ENCODE results near the gene ALKAL2. TPM values are rescaled to one million over a fixed set of nuclear protein-coding genes. Genes with fewer than 3 reads are reported as not detected.

The ALKAL2 gene
- total RNA-seq, 1 donor from 2014 or later, result 1.5 TPM

DNA sequence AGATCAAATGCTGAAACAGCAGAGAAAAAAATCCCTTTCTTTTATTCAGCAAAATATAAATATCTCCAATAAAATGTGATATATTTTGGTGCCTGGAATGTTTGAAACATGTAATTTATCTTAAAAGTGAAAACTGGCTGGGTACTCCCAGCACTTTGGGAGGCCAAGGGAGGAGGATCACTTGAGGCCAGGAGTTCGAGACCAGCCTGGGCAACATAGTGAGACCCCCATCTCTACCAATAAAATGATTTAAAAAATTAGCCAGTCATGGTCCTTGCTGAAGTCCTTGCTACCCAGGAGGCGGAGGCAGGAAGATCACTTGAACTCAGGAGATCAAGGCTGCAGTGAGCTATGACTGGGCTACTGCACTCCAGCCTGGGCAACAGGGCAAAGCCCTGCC is 32.7 kb downstream of the ALKAL2 start:
- no peaks in the 10 kb centered on the region for H3K4me1 ChIP-seq (ENCODE audit: insufficient read depth, low read length)
- no peak overlapping the region for H2AFZ ChIP-seq (ENCODE audit: low read depth, low read length)
- Mint-ChIP-seq H3K36me3 (ENCODE audit: low read depth, unreplicated experiment) (peaks cover 10% of the 10 kb centered on the region), H3K4me1 (ENCODE audit: low read depth, unreplicated experiment) (no peaks in the 10 kb centered on the region), H3K27ac (ENCODE audit: unreplicated experiment) (no peak overlapping the region), H3K27me3 (ENCODE audit: low read depth, unreplicated experiment) (no peaks in the 10 kb centered on the region), H3K9me3 (ENCODE audit: unreplicated experiment) (peaks cover 13% of the 10 kb centered on the region), H3K4me3 (ENCODE audit: unreplicated experiment) (no peak overlapping the region)
- H3K4me3 ChIP-seq (ENCODE audit: insufficient read depth, low read depth, low read length), result no peak overlapping the region
- H3K27me3 ChIP-seq (ENCODE audit: insufficient read depth, low read length), result no peaks in the 10 kb centered on the region
- H3K27ac ChIP-seq (ENCODE audit: low read depth, low read length), result no peak overlapping the region
- no peak for TF ChIP-seq EZH2 (IDR thresholded peaks at IDR 0.05; ENCODE audit: insufficient read depth, low read length)
- TF ChIP-seq, protein P1, sequence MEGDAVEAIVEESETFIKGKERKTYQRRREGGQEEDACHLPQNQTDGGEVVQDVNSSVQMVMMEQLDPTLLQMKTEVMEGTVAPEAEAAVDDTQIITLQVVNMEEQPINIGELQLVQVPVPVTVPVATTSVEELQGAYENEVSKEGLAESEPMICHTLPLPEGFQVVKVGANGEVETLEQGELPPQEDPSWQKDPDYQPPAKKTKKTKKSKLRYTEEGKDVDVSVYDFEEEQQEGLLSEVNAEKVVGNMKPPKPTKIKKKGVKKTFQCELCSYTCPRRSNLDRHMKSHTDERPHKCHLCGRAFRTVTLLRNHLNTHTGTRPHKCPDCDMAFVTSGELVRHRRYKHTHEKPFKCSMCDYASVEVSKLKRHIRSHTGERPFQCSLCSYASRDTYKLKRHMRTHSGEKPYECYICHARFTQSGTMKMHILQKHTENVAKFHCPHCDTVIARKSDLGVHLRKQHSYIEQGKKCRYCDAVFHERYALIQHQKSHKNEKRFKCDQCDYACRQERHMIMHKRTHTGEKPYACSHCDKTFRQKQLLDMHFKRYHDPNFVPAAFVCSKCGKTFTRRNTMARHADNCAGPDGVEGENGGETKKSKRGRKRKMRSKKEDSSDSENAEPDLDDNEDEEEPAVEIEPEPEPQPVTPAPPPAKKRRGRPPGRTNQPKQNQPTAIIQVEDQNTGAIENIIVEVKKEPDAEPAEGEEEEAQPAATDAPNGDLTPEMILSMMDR (IDR thresholded peaks at IDR 0.05; ENCODE audit: insufficient read depth, low read depth, low read length), result no peak
- FAIRE-seq, result no peak
- H4K20me1 ChIP-seq (ENCODE audit: insufficient read depth, low read length), result no peaks in the 10 kb centered on the region
- H3K4me2 ChIP-seq (ENCODE audit: low read length), result no peak overlapping the region
- no peak for DNase-seq (ENCODE audit: low read depth)
- peaks cover 6% of the 10 kb centered on the region for H3K9me3 ChIP-seq (ENCODE audit: insufficient read depth, low read depth, low read length)
- H3K79me2 ChIP-seq (ENCODE audit: insufficient read depth, low read length), result no peaks in the 10 kb centered on the region
- no peaks in the 10 kb centered on the region for H3K36me3 ChIP-seq (ENCODE audit: insufficient read depth, low read length)
- H3K9ac ChIP-seq (ENCODE audit: low read length), result no peak overlapping the region

DNA sequence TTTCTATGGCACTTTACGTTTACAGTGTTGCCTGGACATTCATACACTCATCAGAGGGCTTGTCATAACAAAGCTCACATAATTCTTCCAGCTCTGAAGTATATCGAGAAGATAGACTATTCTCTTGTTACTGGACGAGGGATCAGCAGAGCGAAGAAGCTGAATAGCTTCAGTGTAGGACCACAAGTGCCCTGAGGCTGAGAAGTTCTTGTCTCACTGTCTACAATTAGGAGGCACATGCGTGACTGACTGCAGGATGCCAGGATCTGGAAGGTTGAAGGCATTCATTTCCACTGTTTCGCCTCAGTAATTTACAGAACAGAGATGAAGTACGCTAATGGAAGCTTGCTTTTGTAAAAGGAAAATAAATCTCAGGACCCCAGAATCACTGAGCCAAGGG is 33.6 kb downstream of the ALKAL2 start:
- DNase-seq (ENCODE audit: low read depth), result no peak
- H3K9ac ChIP-seq (ENCODE audit: low read length), result no peak overlapping the region
- TF ChIP-seq, protein P1 (IDR thresholded peaks at IDR 0.05; ENCODE audit: insufficient read depth, low read depth, low read length), result no peak
- TF ChIP-seq EZH2 (IDR thresholded peaks at IDR 0.05; ENCODE audit: insufficient read depth, low read length), result no peak
- no peaks in the 10 kb centered on the region for H3K36me3 ChIP-seq (ENCODE audit: insufficient read depth, low read length)
- H3K27ac ChIP-seq (ENCODE audit: low read depth, low read length), result no peak overlapping the region
- H2AFZ ChIP-seq (ENCODE audit: low read depth, low read length), result no peak overlapping the region
- Mint-ChIP-seq H3K27me3 (ENCODE audit: low read depth, unreplicated experiment) (no peaks in the 10 kb centered on the region), H3K4me3 (ENCODE audit: unreplicated experiment) (no peak overlapping the region), H3K36me3 (ENCODE audit: low read depth, unreplicated experiment) (peaks cover 10% of the 10 kb centered on the region), H3K27ac (ENCODE audit: unreplicated experiment) (no peak overlapping the region), H3K4me1 (ENCODE audit: low read depth, unreplicated experiment) (no peaks in the 10 kb centered on the region), H3K9me3 (ENCODE audit: unreplicated experiment) (peaks cover 13% of the 10 kb centered on the region)
- H3K4me1 ChIP-seq (ENCODE audit: insufficient read depth, low read length), result no peaks in the 10 kb centered on the region
- no peaks in the 10 kb centered on the region for H3K79me2 ChIP-seq (ENCODE audit: insufficient read depth, low read length)
- no peaks in the 10 kb centered on the region for H4K20me1 ChIP-seq (ENCODE audit: insufficient read depth, low read length)
- no peak overlapping the region for H3K4me3 ChIP-seq (ENCODE audit: insufficient read depth, low read depth, low read length)
- FAIRE-seq, result no peak
- no peaks in the 10 kb centered on the region for H3K27me3 ChIP-seq (ENCODE audit: insufficient read depth, low read length)
- no peak overlapping the region for H3K4me2 ChIP-seq (ENCODE audit: low read length)
- H3K9me3 ChIP-seq (ENCODE audit: insufficient read depth, low read depth, low read length), result peaks cover 6% of the 10 kb centered on the region

DNA sequence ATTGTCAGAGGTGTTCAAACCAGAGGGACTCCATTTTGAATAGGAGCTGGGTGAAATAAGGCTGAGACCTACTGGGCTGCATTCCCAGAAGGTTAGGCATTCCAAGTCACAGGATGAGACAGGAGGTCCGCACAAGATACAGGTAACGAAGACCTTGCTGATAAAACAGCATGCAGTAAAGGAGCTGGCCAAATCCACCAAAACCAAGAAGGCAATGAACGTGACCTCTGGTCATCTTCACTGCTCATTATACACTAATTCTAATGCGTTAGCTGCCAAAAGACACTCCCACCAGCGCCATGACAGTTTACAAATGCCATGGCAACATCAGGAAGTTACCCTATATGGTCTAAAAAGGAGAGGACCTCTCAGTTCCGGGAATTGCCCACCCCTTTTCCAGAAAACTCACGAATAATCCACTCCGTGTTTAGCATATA is 34.7 kb downstream of the ALKAL2 start:
- Histone ChIP-seq H3K9me3 (ENCODE audit: insufficient read depth, low read depth, low read length) (peaks cover 6% of the 10 kb centered on the region), H3K4me1 (ENCODE audit: insufficient read depth, low read length) (no peaks in the 10 kb centered on the region), H3K4me3 (ENCODE audit: insufficient read depth, low read depth, low read length) (no peak overlapping the region), H3K27me3 (ENCODE audit: insufficient read depth, low read length) (no peaks in the 10 kb centered on the region), H4K20me1 (ENCODE audit: insufficient read depth, low read length) (no peaks in the 10 kb centered on the region), H2AFZ (ENCODE audit: low read depth, low read length) (no peak overlapping the region), H3K79me2 (ENCODE audit: insufficient read depth, low read length) (no peaks in the 10 kb centered on the region), H3K4me2 (ENCODE audit: low read length) (no peak overlapping the region), H3K36me3 (ENCODE audit: insufficient read depth, low read length) (no peaks in the 10 kb centered on the region), H3K27ac (ENCODE audit: low read depth, low read length) (no peak overlapping the region), H3K9ac (ENCODE audit: low read length) (no peak overlapping the region)
- TF ChIP-seq, protein P1 (IDR thresholded peaks at IDR 0.05; ENCODE audit: insufficient read depth, low read depth, low read length), result no peak
- no peak for TF ChIP-seq EZH2 (IDR thresholded peaks at IDR 0.05; ENCODE audit: insufficient read depth, low read length)
- no peak overlapping the region for H3K27ac Mint-ChIP-seq (ENCODE audit: unreplicated experiment)
- H3K4me1 Mint-ChIP-seq (ENCODE audit: low read depth, unreplicated experiment), result no peaks in the 10 kb centered on the region
- no peak for DNase-seq (ENCODE audit: low read depth)
- peaks cover 5% of the 10 kb centered on the region for H3K9me3 Mint-ChIP-seq (ENCODE audit: unreplicated experiment)
- H3K27me3 Mint-ChIP-seq (ENCODE audit: low read depth, unreplicated experiment), result no peaks in the 10 kb centered on the region
- no peak overlapping the region for H3K4me3 Mint-ChIP-seq (ENCODE audit: unreplicated experiment)
- no peak for FAIRE-seq
- H3K36me3 Mint-ChIP-seq (ENCODE audit: low read depth, unreplicated experiment), result peaks cover 5% of the 10 kb centered on the region

Measured in astrocyte (in vitro differentiated cells and primary cell).